ENCODE measurements around the gene SCART1.

- TF ChIP-seq CTCF (IDR thresholded peaks at IDR 0.05; ENCODE audit: extremely low read depth in 1 of 2, insufficient read depth in 1 of 2, low read depth in 1 of 2, low read length in 2 of 2), result no peak
- TF ChIP-seq POLR2A (IDR thresholded peaks at IDR 0.05; ENCODE audit: low read depth, low read length), result no peak
Measured at GRCh38 chr10:133471300-133472109, 17.8 kb downstream of the SCART1 start.
